ENCODE results near the gene TPCN1.
A peak's percentile ranks its signal among the peaks of the same experiment; 100 is the strongest.

Gene TPCN1

GRCh38 chr12:113266106-113266895 is 45.0 kb downstream of the TPCN1 start:
- DNase-seq, result no peak

- no peak for DNase-seq
Observed at GRCh38 chr12:113267621-113268020, 46.4 kb downstream of the TPCN1 start.

GRCh38 chr12:113268136-113268535 is 46.9 kb downstream of the TPCN1 start:
- DNase-seq, result no peak

- DNase-seq, result no peak
Observed at GRCh38 chr12:113268621-113269020, 47.4 kb downstream of the TPCN1 start.

GRCh38 chr12:113269257-113269943 is 48.1 kb downstream of the TPCN1 start:
- no peak for DNase-seq

- DNase-seq, result no peak
Observed at GRCh38 chr12:113270709-113271009, 49.4 kb downstream of the TPCN1 start.

- no peak for DNase-seq
Observed at GRCh38 chr12:113271466-113271852, 50.2 kb downstream of the TPCN1 start.

- DNase-seq, result peak; percentile 8
Observed at GRCh38 chr12:113271853-113272561, 50.7 kb downstream of the TPCN1 start.

- no peak for DNase-seq
Observed at GRCh38 chr12:113273053-113273725, 51.9 kb downstream of the TPCN1 start.

- DNase-seq, result no peak
Observed at GRCh38 chr12:113274848-113275247, 53.6 kb downstream of the TPCN1 start.

- no peak for DNase-seq
Observed at GRCh38 chr12:113276306-113276705, 55.0 kb downstream of the TPCN1 start.

- DNase-seq, result no peak
Observed at GRCh38 chr12:113276946-113277500, 55.8 kb downstream of the TPCN1 start.

GRCh38 chr12:113277511-113277910 is 56.2 kb downstream of the TPCN1 start:
- DNase-seq, result no peak

GRCh38 chr12:113278141-113278540 is 56.9 kb downstream of the TPCN1 start:
- DNase-seq, result no peak

GRCh38 chr12:113278633-113279032 is 57.4 kb downstream of the TPCN1 start:
- DNase-seq, result no peak

- no peak for DNase-seq
Observed at GRCh38 chr12:113284751-113285150, 63.5 kb downstream of the TPCN1 start.

GRCh38 chr12:113285679-113286610 is 64.7 kb downstream of the TPCN1 start:
- DNase-seq, result no peak

- DNase-seq, result no peak
Observed at GRCh38 chr12:113286712-113287111, 65.4 kb downstream of the TPCN1 start.

GRCh38 chr12:113287146-113287898 is 66.1 kb downstream of the TPCN1 start:
- no peak for DNase-seq

GRCh38 chr12:113287899-113288282 is 66.6 kb downstream of the TPCN1 start:
- DNase-seq, result no peak

- no peak for DNase-seq
Observed at GRCh38 chr12:113289361-113289760, 68.1 kb downstream of the TPCN1 start.

Measured in activated CD4-positive, alpha-beta T cell treated with anti-CD3 and anti-CD28 coated beads, Interleukin-2, Interleukin-6, amounts not matched to agents 100 ng/mL and 50 ng/mL, durations not matched to agents 16 hours and 8 hours (primary cell).